HEK293T (cell line): Measurements from ENCODE around the gene TBC1D22A.

Experiments used
- CTCF ChIA-PET: fragments of 350-600 bp; formaldehyde crosslinking; extraction: SDS; loops from one replicate; lab custom pipeline; 2021; ENCODE audit warnings: antibody characterized with exemption, inconsistent platforms; lab: Yijun Ruan, JAX
- POLR2A ChIA-PET: fragments of 350-600 bp; formaldehyde crosslinking; extraction: SDS; loops from one replicate; lab custom pipeline; 2020; ENCODE audit warnings: antibody characterized with exemption, inconsistent platforms; lab: Yijun Ruan, JAX
- DNase-seq: peaks from one replicate; pipeline ENCODE4 v3.0.0; 2012; ENCODE audit warnings: mixed read lengths; ENCODE audit errors: extremely low spot score
- ARNT ChIP-seq: fragments of 450-650 bp; IDR thresholded peaks from 2 replicates; pipeline ENCODE4 v1.6.1; 2017; ENCODE audit warnings: mild to moderate bottlenecking
- BHLHE40 ChIP-seq: fragments of 450-650 bp; IDR thresholded peaks from 2 replicates; pipeline ENCODE4 v1.6.1; 2016; ENCODE audit warnings: mild to moderate bottlenecking, moderate library complexity, borderline replicate concordance
- CTBP1 ChIP-seq: fragments of 450-650 bp; IDR thresholded peaks from 2 replicates; pipeline ENCODE4 v1.6.1; 2016; ENCODE audit warnings: borderline replicate concordance
- ELF4 ChIP-seq: fragments of 450-650 bp; IDR thresholded peaks from 2 replicates; pipeline ENCODE4 v1.6.1; 2017; ENCODE audit warnings: antibody characterized with exemption
- FOXA1 ChIP-seq: fragments of 450-650 bp; IDR thresholded peaks from 2 replicates; pipeline ENCODE4 v1.6.1; 2016; ENCODE audit warnings: mild to moderate bottlenecking
- FOXK2 ChIP-seq: fragments of 450-650 bp; IDR thresholded peaks from 2 replicates; pipeline ENCODE4 v1.6.1; 2016; ENCODE audit warnings: mild to moderate bottlenecking
- FOXM1 ChIP-seq: fragments of 450-650 bp; IDR thresholded peaks from 2 replicates; pipeline ENCODE4 v1.6.1; 2017; ENCODE audit warnings: mild to moderate bottlenecking, borderline replicate concordance
- HDGF ChIP-seq: fragments of 450-650 bp; IDR thresholded peaks from 2 replicates; pipeline ENCODE4 v1.6.1; 2017; ENCODE audit warnings: antibody characterized with exemption, borderline replicate concordance
- L3MBTL2 ChIP-seq: fragments of 450-650 bp; conservative IDR thresholded peaks from 2 replicates; pipeline ENCODE4 v1.6.1; 2016; ENCODE audit warnings: mild to moderate bottlenecking
- LEF1 ChIP-seq: fragments of 450-650 bp; IDR thresholded peaks from 2 replicates; pipeline ENCODE4 v1.6.1; 2017; ENCODE audit warnings: mild to moderate bottlenecking, borderline replicate concordance
- NFRKB ChIP-seq: fragments of 450-650 bp; IDR thresholded peaks from 2 replicates; pipeline ENCODE4 v1.6.1; 2016; ENCODE audit warnings: mild to moderate bottlenecking, moderate library complexity
- SP1 ChIP-seq: fragments of 450-650 bp; IDR thresholded peaks from 2 replicates; pipeline ENCODE4 v1.6.1; 2017
- SUZ12 ChIP-seq: fragments of 450-650 bp; IDR thresholded peaks from 2 replicates; pipeline ENCODE4 v1.6.1; 2016; ENCODE audit warnings: mild to moderate bottlenecking
- TARDBP ChIP-seq: fragments of 450-650 bp; IDR thresholded peaks from 2 replicates; pipeline ENCODE4 v1.6.1; 2016
- ZNF384 ChIP-seq: fragments of 450-650 bp; IDR thresholded peaks from 2 replicates; pipeline ENCODE4 v1.6.1; 2016
- TF ChIP-seq, protein P1 (sequence below): fragments of 450-650 bp; IDR thresholded peaks from 2 replicates; pipeline ENCODE4 v1.6.1; 2016

Gene TBC1D22A

DNA sequence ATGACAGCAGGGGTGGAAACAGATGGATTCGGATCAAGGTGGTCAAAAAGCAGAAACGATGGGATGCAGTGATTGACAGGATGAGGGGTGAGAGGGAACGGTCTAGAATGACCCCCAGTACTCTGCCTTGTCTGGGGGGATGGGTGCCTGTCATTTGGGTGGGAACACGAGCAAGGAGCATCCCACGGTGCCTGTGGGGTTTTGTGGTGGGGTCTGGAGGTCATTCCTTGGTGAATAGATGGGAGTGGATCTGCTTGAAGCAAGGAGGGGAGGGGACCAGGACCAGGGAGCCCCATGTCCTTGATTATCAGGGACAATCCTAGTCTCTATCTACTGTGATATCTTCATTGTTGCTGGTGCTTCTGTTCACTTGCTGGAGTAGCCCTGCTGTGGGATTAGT is 16.3 kb upstream of the TBC1D22A start:
- TF ChIP-seq SP1 = no peak
- no peak for TF ChIP-seq SUZ12
- no peak for TF ChIP-seq ZNF384
- TF ChIP-seq FOXM1 = no peak
- no peak for TF ChIP-seq FOXA1
- no peak for TF ChIP-seq NFRKB
- TF ChIP-seq TARDBP = no peak
- TF ChIP-seq LEF1 = no peak
- TF ChIP-seq L3MBTL2 = no peak
- no peak for TF ChIP-seq ARNT
- POLR2A ChIA-PET = no interaction called here
- CTCF ChIA-PET = no interaction called here
- DNase-seq = no peak

DNA sequence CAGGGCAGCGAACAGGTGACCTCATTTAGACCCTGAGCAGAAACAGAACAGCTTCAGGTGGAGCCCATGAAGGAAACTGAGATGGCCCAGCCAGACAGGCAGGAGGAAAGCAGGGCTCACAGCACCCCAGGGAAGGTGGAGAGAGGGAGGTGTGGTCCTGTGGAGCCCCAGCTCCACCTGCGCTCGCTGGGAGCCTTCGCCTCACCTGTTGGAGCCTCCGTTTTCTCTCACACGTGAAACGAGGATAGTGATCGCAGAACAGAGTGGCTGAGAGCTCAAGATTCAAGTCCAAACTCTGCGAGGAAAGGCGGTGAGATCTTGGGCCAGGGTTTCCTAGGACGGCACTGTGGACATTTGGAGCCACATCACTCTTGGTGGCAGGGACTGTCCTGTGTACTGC is 15.8 kb upstream of the TBC1D22A start:
- no peak for DNase-seq
- ChIA-PET CTCF (no interaction called here), POLR2A (no interaction called here)
- no peak for TF ChIP-seq SUZ12
- no peak for TF ChIP-seq ELF4
- no peak for TF ChIP-seq FOXM1
- no peak for TF ChIP-seq SP1
- no peak for TF ChIP-seq TARDBP
- no peak for TF ChIP-seq ARNT

DNA sequence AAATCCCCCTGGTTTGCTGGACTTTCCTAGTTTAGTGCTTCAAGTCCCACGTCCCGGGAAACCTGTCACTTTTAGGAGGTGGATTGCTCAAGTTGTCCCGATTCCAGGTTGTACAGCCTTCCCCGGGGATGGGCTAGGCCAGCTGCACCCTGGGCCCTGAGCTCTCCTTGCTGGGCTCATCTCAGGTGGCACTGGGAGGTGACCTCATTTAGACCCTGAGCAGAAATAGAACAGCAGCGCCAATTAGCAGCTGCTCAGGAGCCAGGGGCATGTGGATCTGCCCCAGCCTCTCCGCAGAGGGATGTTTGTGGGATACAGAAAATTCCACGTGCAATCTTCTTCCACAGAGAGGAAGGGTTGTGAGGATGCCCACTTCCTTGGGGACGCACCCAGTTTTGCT is 14.8 kb upstream of the TBC1D22A start:
- CTCF ChIA-PET = no interaction called here
- POLR2A ChIA-PET = no interaction called here
- no peak for DNase-seq
- TF ChIP-seq NFRKB (no peak), SUZ12 (no peak), CTBP1 (no peak)

DNA sequence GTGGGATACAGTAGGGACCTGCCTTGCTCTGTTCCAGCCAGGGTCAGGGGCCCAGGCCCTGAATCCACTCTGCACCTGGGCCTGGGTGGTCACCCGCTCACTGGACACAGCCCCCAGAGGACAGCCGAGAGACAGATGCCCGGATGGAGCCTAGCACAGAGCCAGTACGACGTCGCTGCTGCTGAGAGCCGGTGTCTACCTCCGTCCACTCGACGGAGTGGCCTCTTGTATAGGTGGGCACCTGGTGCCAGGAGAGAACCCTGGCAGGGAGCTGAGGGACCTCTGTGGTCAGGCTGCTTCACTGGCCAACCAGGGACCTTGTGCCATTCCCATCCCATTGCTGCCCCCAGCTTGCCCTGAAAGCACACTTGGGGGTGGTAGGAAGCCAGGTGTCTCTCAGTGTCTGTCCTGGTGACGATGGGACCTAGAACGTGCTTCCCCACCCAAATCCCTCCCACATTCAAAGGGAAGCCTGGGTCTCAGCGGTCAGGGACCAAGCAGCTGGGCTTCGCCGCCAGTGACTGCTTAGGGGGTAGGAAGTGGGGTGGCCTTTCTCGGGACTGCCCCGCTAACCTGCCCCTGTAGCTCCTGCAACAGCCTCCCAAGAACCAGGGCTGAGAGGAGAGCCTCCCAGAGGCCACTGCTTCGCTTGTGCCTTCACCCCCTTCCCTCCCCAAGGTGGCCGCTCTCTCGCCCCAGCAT is 14.1 kb upstream of the TBC1D22A start:
- POLR2A ChIA-PET = interaction anchor here (4.4 kb wide), 1 partner anchor 14 kb away, joined by 34 read pairs; the partner anchor contains the start of gene TBC1D22A
- no peak for DNase-seq
- CTCF ChIA-PET = interaction anchor here (1.5 kb wide), 1 partner anchor 10 kb away, joined by 6 read pairs; no protein-coding TSS in a partner anchor
- TF ChIP-seq L3MBTL2 = no peak
- no peak for TF ChIP-seq ARNT
- TF ChIP-seq SP1 = no peak

DNA sequence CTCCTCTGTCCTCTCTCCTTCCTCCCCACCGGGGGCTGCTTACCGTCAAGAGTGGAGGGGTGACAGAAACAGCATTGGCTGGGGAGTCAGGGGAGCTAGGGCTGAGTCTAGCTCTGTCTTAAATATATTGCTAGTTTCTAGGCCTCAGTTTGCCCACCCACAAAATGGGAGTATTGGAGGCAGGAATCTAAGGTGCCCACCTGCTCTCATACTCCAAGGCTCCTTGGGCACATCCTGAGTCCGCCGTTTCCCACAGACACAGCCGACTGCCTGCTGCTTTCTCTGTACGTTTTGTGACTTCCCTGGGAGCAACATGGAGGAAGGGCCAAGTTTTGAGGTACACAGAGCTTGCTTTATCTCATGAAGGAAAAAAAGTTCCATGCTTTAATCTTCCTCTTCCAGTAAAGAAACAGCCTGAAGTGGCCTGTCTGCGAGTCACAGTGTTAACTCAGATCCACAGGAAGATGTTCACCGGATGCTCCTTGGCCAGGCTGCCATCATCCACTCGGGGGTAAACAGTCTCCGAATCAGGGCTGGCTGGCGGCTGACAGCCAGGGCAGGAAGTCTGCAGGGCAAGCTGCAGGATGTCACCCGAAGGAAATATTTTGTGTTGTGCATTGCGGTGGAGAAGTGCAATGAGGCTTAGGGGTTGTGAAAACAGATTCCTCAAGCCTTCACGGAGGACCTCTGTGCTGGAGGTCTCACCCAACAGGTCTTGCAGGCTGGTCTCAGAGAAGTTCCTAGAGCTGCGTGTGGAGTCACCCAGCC is 13.4 kb upstream of the TBC1D22A start:
- ChIA-PET POLR2A (interaction anchor here (4.4 kb wide), 1 partner anchor 13 kb away, joined by 34 read pairs; the partner anchor contains the start of gene TBC1D22A), CTCF (interaction anchor here (1.5 kb wide), 1 partner anchor 10 kb away, joined by 6 read pairs; no protein-coding TSS in a partner anchor)
- no peak for DNase-seq
- no peak for TF ChIP-seq BHLHE40
- no peak for TF ChIP-seq CTBP1
- no peak for TF ChIP-seq TARDBP
- no peak for TF ChIP-seq HDGF
- no peak for TF ChIP-seq FOXK2
- TF ChIP-seq FOXM1 = no peak
- TF ChIP-seq L3MBTL2 = no peak
- no peak for TF ChIP-seq ARNT
- TF ChIP-seq, protein P1, sequence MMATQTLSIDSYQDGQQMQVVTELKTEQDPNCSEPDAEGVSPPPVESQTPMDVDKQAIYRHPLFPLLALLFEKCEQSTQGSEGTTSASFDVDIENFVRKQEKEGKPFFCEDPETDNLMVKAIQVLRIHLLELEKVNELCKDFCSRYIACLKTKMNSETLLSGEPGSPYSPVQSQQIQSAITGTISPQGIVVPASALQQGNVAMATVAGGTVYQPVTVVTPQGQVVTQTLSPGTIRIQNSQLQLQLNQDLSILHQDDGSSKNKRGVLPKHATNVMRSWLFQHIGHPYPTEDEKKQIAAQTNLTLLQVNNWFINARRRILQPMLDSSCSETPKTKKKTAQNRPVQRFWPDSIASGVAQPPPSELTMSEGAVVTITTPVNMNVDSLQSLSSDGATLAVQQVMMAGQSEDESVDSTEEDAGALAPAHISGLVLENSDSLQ = no peak
- no peak for TF ChIP-seq LEF1
- TF ChIP-seq ZNF384 = no peak
- no peak for TF ChIP-seq ELF4

DNA sequence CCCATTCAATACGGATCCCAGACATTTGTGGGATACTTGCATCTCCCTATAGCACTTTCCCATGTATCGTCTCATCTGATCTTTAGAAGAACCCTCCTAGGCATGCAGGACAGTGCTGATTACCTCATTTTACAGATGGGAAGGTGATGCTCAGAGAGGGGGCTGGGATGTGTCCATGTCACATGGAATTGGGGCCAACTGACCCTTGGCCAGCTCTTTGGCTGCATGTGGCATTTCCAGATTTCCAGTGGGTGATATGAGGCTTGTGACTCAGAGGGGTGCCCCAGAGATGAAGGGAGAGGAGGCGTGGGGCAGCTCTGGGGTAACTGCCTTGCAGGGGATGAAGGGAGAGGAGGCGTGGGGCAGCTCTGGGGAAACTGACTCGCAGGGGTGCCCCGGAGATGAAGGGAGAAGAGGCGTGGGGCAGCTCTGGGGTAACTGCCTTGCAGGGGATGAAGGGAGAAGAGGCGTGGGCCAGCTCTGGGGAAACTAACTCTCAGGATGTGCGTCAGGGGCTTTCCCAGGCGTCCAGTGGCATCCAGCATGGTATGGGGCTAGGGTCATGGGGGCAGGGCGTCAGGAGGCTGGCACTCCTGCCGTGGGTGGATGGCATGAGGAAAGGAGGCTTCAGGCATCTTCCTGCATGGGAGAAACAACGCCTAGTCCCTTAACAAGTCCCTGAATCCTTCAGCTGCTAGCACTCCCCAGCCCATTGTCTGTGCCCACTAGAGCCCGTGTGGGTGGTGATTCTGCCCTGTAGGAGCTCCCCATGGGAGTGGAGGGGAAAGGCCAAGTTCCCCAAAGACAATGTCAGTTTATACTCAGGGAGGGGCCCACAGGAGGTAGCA is 12.5 kb upstream of the TBC1D22A start:
- no peak for DNase-seq
- ChIA-PET POLR2A (interaction anchor here (1.7 to 4.4 kb wide), 2 partner anchors 11 to 12 kb away, joined by 5 to 34 read pairs; partner anchors contain the start of gene TBC1D22A), CTCF (interaction anchor here (1.5 kb wide), 1 partner anchor 9 kb away, joined by 6 read pairs; no protein-coding TSS in a partner anchor)
- no peak for TF ChIP-seq NFRKB
- no peak for TF ChIP-seq ELF4
- no peak for TF ChIP-seq CTBP1
- no peak for TF ChIP-seq LEF1
- TF ChIP-seq SP1 = no peak
- TF ChIP-seq L3MBTL2 = no peak
- no peak for TF ChIP-seq HDGF

DNA sequence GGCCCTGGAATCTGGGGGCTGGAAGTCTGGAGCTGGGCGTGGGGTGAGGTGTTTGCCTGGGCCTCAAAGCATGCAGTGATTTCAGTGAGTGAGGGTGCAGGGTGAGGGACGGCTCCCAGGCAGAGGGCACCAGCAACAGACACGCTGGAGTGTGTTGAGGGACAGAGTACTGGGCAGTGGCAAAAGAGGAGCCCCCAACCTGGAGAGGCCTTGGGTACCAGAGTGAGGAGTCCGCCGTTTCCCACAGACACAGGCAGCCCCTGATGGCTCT is 12.0 kb upstream of the TBC1D22A start:
- DNase-seq = no peak
- ChIA-PET CTCF (interaction anchor here (1.5 kb wide), 1 partner anchor 8 kb away, joined by 6 read pairs; no protein-coding TSS in a partner anchor), POLR2A (interaction anchor here (1.7 to 4.4 kb wide), 2 partner anchors 11 to 12 kb away, joined by 5 to 34 read pairs; partner anchors contain the start of gene TBC1D22A)
- TF ChIP-seq BHLHE40 = no peak
- no peak for TF ChIP-seq SP1
- TF ChIP-seq CTBP1 = no peak
- TF ChIP-seq LEF1 = no peak
- TF ChIP-seq NFRKB = no peak
- no peak for TF ChIP-seq ARNT
- no peak for TF ChIP-seq TARDBP
